Effector memory CD8-positive, alpha-beta T cell (primary cell): Measurements from ENCODE around the gene GAL3ST2.
A peak's percentile ranks its signal among the peaks of the same experiment; 100 is the strongest.

ENCODE experiments used
- ATAC-seq: fragments of 150-1000 bp; cut with Tn5 transposase; replicated peaks from 2 replicates; pipeline ENCODE4 v1.10.0; 2021; ENCODE audit warnings: mild to moderate bottlenecking, moderate library complexity
- DNase-seq, 3 experiments: peaks; one replicate each; pipeline ENCODE4 v3.0.0; 2021
- H3K27ac Mint-ChIP-seq, 2 donors: one replicate each; pipeline ENCODE4 v1.8.0; 2022; ENCODE audit warnings: mild to moderate bottlenecking in 2 of 2, mixed read lengths in 2 of 2, moderate library complexity in 2 of 2
- H3K27me3 Mint-ChIP-seq, 2 donors: one replicate each; pipeline ENCODE4 v1.8.0; 2022; ENCODE audit warnings: mixed read lengths in 2 of 2
- H3K36me3 Mint-ChIP-seq: one replicate; pipeline ENCODE4 v1.8.0; 2022; ENCODE audit warnings: mild to moderate bottlenecking, moderate library complexity, mixed read lengths; ENCODE audit not compliant: insufficient read depth
- H3K4me1 Mint-ChIP-seq, 2 donors: one replicate each; pipeline ENCODE4 v1.8.0; 2022; ENCODE audit warnings: low read depth in 2 of 2, mixed read lengths in 2 of 2
- H3K4me3 Mint-ChIP-seq, 2 donors: one replicate each; pipeline ENCODE4 v1.8.0; 2022; ENCODE audit warnings: mild to moderate bottlenecking in 2 of 2, mixed read lengths in 2 of 2, moderate library complexity in 2 of 2
- H3K9me3 Mint-ChIP-seq, 2 donors: one replicate each; pipeline ENCODE4 v1.8.0; 2022; ENCODE audit warnings: mixed read lengths in 2 of 2

The GAL3ST2 gene

DNA sequence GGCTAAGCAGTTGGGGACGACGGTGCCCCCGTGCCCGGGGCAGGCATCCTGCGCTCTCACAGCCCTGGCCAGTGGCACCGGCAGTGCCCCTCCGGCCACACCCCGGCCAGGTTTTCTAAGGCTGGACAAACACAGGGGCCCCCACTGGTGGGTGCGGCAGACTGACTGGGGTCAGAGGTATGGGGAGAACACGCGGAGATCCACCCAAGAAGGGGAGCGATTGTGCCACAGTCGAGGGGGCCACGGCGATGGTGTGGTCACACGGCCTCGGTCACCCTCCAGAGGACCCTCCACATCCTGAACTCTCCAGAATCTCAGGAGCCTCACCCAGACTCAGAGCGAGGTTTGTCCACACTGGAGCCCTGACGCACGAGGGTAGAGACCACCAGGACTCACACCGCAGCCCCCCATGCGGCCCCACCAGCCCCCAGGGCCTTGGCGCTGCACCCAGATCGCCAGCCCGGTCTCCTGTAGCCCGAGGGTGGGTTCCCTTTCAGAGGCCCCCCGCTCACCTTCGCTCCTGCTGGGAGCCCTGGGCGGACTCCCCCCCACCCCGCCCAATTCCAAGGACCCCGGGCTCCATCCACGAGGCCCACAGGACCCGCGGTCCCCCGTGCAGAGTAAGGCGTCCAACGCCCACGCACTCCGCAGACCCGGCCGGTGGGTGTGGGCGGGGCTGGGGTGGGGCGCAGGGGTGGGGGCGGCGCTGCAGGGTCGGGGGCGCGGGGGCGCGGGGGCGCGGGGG lies 66.9 kb downstream of the GAL3ST2 start:
- DNase-seq (no peak), ATAC-seq (peak; percentile 11)
- Mint-ChIP-seq H3K36me3 (peaks cover 19% of the 10 kb centered on the region), H3K27ac (peak overlapping the region; percentile 92 to 95), H3K4me1 (peaks cover 36 to 38% of the 10 kb centered on the region in 2 donors), H3K4me3 (peak overlapping the region; percentile 82 to 94), H3K9me3 (no peaks in the 10 kb centered on the region), H3K27me3 (no peaks in the 10 kb centered on the region)

DNA sequence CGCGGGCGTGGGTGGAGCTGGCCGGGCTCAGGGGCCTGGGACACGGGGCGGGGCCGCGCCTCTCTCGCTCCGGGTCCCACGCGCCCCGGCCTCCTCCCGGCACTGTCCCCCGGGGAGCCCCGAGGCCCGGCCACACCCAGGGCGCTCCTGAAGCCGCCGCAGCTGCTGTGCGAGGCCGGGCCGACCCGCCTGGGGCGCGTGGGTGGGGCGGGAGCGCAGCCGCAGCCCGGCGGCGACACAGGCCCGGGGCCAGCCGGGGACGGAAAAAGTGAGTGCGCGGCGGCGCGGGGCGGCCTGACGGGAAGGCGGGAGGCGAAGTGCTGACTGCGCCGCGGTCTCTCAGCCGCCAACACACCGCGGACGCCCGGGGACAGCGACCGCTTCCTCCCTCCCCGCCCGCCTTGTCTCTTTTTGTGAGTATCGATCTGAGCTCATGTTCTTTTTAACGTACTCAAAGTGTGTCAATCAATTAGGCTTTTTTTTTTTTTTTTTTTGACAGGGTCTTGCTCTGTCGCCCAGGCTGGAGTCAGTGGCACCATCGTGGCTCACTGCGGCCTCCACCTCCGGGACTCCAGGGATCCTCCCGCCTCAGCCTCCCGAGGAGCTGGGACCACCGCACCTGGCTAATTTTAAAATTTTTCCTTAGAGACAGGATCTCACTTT lies 67.6 kb downstream of the GAL3ST2 start:
- Mint-ChIP-seq H3K4me1 (peaks cover 35 to 36% of the 10 kb centered on the region in 2 donors), H3K36me3 (peaks cover 19% of the 10 kb centered on the region), H3K4me3 (peak overlapping the region; percentile 75 to 77), H3K27ac (peak overlapping the region; percentile 52 to 75), H3K27me3 (no peaks in the 10 kb centered on the region), H3K9me3 (no peaks in the 10 kb centered on the region)
- DNase-seq (peak; percentile 65 to 73 (median 66)), ATAC-seq (peak; percentile 72)

DNA sequence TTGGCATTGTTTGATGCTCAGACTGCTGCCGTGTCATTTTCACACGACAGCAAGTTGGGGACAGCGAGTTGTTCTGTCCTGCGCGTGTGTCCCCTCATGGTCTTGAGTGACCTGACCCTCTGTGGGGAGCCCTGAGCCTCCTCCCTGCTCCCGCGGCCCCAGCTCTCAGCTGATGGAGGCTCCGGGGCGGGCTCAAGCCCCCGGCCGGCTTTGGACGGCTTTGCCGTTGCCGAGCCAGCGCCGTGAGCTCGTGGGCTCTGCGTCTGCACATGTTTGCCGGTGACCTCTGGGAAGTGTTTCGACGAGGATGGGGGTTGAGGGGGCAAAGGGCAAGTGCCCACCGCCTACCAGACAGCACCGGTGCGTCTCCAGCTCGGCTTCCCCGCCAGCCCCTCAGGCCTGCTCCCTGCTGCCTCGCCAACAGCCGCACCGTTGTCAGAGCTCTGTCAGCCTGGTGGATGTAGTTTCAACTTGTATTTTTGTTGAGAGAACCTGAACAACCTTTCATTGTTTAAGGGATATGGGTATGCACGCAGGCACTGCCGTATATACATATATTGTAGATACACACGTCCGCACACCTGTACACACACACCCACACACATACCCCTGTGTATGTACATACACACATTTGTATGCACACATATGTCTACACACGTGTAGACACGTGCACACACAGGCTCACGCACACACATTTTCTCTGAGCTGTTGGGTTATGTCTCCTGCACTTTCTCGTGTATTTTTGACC lies 68.4 kb downstream of the GAL3ST2 start:
- Mint-ChIP-seq H3K9me3 (no peaks in the 10 kb centered on the region), H3K36me3 (peaks cover 19% of the 10 kb centered on the region), H3K4me1 (peaks cover 35 to 36% of the 10 kb centered on the region in 2 donors), H3K27me3 (no peaks in the 10 kb centered on the region), H3K4me3 (peak overlapping the region; percentile 75 to 77), H3K27ac (peak overlapping the region; percentile 75 to 86)
- no peak for DNase-seq
- ATAC-seq: no peak

DNA sequence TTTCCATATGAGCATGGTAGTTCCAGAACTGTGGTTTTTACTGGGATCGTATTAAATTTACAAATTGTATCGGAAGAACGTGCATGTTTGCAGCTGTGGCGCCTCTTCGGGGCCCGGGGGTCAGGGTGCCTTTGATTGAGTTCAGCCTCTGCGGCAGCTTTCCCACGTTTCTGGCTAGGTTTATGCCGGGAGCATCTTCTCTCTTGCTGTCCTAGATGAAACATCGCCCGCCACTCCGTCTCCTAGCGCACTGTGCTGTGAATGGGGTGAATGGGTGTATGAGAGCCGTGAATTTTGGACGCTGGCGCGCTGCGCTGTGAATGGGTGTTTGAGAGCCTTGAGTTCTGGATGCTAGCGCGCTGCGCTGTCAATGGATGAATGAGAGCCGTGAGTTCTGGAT lies 69.8 kb downstream of the GAL3ST2 start:
- Mint-ChIP-seq H3K9me3 (no peaks in the 10 kb centered on the region), H3K27ac (peak overlapping the region in 1 of 2 donors; percentile 86), H3K27me3 (no peaks in the 10 kb centered on the region), H3K4me1 (peaks cover 33 to 34% of the 10 kb centered on the region in 2 donors), H3K4me3 (peak overlapping the region; percentile 75 to 77), H3K36me3 (peaks cover 19% of the 10 kb centered on the region)
- ATAC-seq: no peak
- DNase-seq: no peak

DNA sequence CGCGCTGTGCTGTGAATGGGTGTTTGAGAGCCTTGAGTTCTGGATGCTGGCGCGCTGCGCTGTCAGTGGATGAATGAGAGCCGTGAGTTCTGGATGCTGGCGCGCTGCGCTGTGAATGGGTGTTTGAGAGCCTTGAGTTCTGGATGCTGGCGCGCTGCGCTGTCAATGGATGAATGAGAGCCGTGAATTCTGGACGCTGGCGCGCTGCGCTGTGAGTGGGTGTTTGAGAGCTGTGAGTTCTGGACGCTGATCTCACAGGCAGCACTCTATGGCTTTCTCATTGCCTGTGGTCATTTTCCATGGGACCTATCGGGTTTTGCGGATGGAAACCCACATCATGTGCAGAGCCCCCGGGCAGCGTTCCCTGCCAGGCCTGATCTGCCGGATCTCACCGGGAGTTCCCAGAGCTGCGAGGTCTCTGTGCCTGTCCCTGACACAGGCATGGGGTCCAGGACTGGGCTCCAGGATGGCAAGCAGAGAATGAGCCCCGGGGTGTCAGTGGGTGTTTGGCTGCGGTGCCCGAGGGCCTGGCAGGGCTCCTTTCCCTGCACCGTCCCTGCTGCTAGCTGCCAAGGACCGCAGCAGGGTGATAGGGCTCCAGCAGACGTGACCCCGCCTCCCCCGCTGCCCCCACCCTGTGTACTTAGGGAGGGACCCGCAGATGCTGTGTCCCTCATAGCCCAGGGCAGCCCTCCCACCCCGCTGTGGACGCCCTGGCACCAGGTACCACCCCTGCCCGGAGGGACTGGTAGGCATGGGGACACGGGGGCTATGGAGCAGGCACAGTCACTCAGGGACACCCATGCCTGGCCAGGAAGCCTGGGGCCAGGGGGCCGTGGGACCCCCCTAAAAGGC lies 72.4 kb downstream of the GAL3ST2 start:
- no peaks in the 10 kb centered on the region for H3K27me3 Mint-ChIP-seq
- peaks cover 26 to 33% of the 10 kb centered on the region in 2 donors for H3K4me1 Mint-ChIP-seq
- H3K27ac Mint-ChIP-seq: no peak overlapping the region
- no peaks in the 10 kb centered on the region for H3K9me3 Mint-ChIP-seq
- ATAC-seq (no peak), DNase-seq (no peak)
- peaks cover 21% of the 10 kb centered on the region for H3K36me3 Mint-ChIP-seq
- no peak overlapping the region for H3K4me3 Mint-ChIP-seq

DNA sequence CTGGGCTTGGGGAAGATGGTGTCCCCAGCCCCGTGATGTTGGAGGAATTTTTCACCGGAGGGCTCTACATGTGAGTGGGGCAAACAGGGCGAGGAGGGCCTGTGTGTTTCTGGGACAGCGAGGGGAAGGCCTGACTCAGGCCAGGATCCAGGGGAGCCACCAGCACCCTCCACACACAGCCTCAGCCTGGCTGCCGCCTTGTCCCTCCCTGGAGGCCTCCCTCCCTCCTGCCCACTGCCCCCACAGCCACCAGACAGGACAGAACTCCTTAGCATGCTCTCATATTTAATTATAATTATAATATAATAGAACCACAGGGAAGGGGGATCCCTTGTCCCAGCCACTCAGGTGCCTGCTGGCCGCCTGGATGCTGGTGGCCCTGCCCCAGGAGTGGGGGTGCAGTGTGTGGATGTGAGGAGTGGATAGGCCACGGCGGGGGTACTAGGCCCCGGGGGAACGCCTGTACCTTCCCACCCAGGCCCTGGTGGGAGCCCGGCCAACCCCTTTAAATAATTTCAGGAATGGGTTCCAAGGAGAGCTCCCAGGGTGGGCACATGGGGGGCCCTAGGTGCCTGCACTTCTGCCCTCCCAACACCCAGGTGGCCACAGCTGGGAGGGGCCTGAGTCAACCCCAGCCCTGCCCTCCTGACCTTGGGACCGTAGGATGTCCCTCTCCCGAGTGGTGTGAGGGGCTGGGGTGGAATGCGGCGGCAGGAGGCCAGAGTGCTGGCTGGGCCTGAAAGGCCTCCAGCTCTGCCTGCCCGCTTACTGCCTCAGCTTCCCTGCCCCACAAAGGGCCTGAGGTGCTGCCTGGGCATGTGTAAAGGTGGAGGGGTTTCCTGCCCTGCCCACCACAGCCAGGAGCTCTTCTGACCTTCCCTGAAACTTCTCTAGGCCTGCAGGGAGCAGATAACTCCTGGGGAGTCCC lies 73.3 kb downstream of the GAL3ST2 start:
- Mint-ChIP-seq H3K27ac (peak overlapping the region in 1 of 2 donors; percentile 15), H3K36me3 (peaks cover 19% of the 10 kb centered on the region), H3K27me3 (no peaks in the 10 kb centered on the region), H3K9me3 (no peaks in the 10 kb centered on the region), H3K4me1 (peaks cover 26 to 34% of the 10 kb centered on the region in 2 donors), H3K4me3 (no peak overlapping the region)
- no peak for ATAC-seq
- DNase-seq: no peak

DNA sequence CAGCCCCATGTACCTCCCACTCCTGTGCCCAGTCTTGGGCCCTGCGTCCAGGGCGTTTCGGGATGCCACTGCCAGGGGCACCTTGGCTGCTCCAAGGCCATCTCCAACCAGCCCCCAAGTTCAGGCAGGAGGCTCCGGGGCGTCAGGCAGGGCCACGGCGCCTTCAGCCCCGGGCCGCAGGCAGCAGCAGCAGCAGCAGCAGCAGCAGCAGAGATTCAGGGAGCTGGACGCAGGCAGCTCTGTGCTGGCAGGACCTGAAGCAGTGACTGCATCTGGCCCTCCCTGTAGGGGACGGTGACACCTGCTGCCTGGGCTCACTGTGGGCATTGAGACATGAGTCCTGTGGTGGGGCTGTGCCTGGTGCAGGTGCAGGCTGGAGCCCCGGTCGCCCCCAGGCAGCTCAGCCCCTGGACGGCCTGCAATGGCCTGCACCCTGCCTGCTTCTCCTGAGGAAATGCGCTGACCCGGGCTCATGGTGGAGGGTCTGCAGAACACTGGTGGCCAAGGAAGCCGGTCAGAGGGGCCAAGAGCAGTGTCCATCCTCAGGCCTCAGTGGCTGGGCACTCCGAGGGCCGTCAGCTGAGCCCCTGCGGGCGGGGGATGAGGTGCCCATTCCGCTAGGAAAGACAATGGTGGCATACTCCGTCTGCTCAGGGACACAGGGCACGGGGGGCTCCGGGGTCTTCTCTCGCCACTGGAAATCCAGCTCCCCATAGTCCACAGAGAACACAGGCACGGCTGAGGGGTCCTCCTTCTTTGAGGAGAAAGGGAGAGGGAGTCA lies 74.1 kb downstream of the GAL3ST2 start:
- ATAC-seq: no peak

DNA sequence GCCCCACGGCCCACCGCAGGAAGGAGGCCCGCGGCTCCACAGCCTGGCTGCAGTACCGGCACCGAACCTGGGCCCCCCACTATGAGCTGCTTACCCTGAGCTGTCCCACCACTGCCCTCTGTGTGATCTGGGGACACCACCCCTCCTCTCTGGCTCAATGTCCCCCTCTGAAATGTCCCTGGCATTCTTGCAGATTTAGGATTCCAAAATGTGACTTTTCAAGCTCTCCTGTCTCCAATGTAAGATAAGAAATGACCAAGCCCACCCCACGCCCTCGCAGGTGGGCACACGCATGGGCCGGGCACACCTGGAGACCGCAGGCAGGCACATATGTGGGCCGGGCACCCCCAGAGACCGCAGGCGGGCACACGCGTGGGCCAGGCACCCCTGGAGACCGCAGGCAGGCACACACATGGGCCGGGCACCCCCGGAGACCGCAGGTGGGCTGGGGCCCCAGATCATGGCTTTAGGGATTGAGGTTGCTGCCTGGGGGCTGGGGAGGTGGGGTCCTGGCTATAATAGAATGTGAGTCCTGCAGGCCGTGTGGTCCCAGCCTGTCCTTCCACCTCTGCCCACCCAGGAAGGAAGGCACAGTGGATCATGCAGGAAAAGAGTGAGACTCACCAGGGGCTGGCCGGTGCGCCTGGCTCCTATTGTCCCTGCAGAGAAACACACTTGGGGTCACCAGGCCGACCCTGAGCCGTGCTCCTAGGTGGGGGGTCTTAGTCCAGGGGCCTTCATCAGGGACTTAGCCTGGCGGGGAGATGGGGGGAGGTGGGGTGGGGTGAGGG lies 74.9 kb downstream of the GAL3ST2 start:
- no peaks in the 10 kb centered on the region for H3K9me3 Mint-ChIP-seq
- DNase-seq: no peak
- peaks cover 25% of the 10 kb centered on the region for H3K36me3 Mint-ChIP-seq
- no peak overlapping the region for H3K4me3 Mint-ChIP-seq
- peaks cover 13 to 30% of the 10 kb centered on the region in 2 donors for H3K4me1 Mint-ChIP-seq
- H3K27ac Mint-ChIP-seq: peak overlapping the region in 1 of 2 donors; percentile 49
- no peak for ATAC-seq
- H3K27me3 Mint-ChIP-seq: no peaks in the 10 kb centered on the region

More for the DNA sequence above, 74.1 kb downstream of the GAL3ST2 start:
- DNase-seq: no peak
- H3K36me3 Mint-ChIP-seq: peaks cover 17% of the 10 kb centered on the region
- H3K4me1 Mint-ChIP-seq: peaks cover 18 to 33% of the 10 kb centered on the region in 2 donors
- no peak overlapping the region for H3K4me3 Mint-ChIP-seq
- H3K9me3 Mint-ChIP-seq: no peaks in the 10 kb centered on the region
- H3K27me3 Mint-ChIP-seq: no peaks in the 10 kb centered on the region
- peak overlapping the region in 1 of 2 donors; percentile 15 for H3K27ac Mint-ChIP-seq

DNA sequence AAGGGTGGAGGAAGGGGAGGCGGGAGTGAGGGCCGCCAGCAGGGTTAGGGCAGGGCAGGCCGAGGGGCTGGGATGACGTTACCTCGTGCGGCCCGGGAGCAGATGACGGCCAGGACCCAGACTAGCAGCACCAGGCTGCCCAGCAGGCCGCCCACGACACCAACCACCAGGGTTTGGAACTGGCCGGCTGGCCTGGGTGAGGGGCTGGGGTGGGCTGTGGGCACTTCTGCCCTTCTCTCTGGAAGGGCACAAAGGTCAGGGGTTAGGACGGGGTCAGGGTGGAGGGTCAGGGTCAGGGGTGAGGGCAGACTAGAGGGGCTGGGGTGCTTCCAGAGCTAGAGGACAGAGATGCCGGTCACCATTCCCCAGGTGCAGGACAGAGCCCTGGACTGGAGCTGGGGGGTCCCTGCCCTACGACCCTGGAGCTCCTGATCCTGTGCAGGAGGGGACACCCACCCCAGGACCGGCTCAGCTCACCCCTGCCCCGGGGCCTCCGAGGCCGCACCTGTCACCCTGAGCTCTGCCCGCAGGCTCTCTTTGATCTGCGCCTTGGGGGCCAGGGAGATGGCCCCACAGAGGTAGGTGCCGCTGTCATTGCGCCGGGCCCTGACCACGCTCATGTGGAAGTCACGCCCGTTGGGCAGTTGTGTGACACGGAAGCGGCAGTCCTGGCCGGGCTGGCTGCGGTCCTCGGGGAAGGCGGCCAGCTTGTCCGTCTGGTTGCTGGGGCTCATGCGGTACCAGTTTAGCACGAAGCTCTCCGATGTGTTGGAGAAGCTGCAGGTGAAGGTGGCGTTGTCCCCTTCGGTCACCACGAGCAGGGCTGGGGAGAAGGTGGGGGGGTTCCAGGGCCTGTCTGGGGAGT lies 75.7 kb downstream of the GAL3ST2 start:
- Mint-ChIP-seq H3K27ac (peak overlapping the region in 1 of 2 donors; percentile 58), H3K27me3 (no peaks in the 10 kb centered on the region), H3K4me1 (peaks cover 16 to 33% of the 10 kb centered on the region in 2 donors), H3K36me3 (peaks cover 30% of the 10 kb centered on the region), H3K9me3 (no peaks in the 10 kb centered on the region), H3K4me3 (no peak overlapping the region)
- DNase-seq: no peak
- no peak for ATAC-seq

DNA sequence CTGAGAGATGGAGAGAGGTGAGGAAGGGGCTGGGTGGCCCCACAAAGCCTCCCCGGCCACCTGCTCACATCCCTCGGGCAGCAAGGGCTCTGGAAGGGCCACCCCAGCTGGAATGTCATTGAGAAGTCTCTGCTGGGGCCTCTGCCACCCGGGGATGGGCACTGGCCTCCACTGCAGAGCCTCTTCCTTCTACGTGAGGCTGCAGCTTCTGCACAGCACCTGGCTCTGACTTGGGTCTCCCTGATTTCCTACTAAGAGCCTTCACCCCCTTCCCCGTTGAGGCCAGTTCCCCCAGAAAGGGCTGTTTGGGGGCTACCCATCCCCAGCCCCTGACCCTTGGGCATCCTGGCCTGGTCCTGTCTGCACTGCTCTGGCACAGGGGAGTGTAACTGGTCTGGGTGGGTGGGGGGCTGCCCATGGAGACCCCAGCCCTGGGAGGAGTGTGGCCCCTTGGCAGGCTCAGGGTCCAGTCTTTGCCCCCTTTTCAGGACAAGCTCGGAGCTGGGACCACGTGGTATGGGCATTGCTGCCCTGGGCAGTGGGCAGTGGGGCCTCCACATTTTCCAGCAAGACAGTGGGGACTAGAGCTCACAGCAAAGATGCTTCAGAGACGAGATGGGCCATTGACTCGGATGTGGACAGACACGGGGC lies 76.5 kb downstream of the GAL3ST2 start:
- no peaks in the 10 kb centered on the region for H3K9me3 Mint-ChIP-seq
- H3K4me3 Mint-ChIP-seq: no peak overlapping the region
- no peak for ATAC-seq
- no peak for DNase-seq
- H3K36me3 Mint-ChIP-seq: peaks cover 34% of the 10 kb centered on the region
- no peaks in the 10 kb centered on the region for H3K27me3 Mint-ChIP-seq
- H3K27ac Mint-ChIP-seq: peak overlapping the region; percentile 58 to 60
- peaks cover 24 to 37% of the 10 kb centered on the region in 2 donors for H3K4me1 Mint-ChIP-seq
